Natural killer cell (primary cell): ENCODE results near the gene CACNB4. TPM values are rescaled to one million over a fixed set of nuclear protein-coding genes. Genes with fewer than 3 reads are reported as not detected.
A peak's percentile ranks its signal among the peaks of the same experiment; 100 is the strongest.

Experiments used
- ATAC-seq, 3 donors: fragments of 150-1000 bp in 2 of 3; fragments of 200-7000 bp in 1 of 3; cut with Tn5 transposase; 1 replicate in 1 of 3; 2 replicates in 2 of 3; pipeline ENCODE4 v1.10.0; 2021; ENCODE audit warnings: mild to moderate bottlenecking in 2 of 3, moderate library complexity in 2 of 3
- DNase-seq, 2 donors: peaks; one replicate each; pipeline versions ENCODE4 v3.0.0 to v3.0.0-alpha.2; 2013 to 2021; ENCODE audit warnings: mixed read lengths in 1 of 2
- H3K27ac ChIP-seq: one replicate; pipeline ENCODE4 v1.5.1; 2013; ENCODE audit warnings: mild to moderate bottlenecking, low read length
- H3K27me3 ChIP-seq: one replicate; pipeline ENCODE4 v1.6.1; 2013; ENCODE audit warnings: low read length; ENCODE audit not compliant: control insufficient read depth, insufficient read depth
- H3K36me3 ChIP-seq: one replicate; pipeline ENCODE4 v1.6.1; 2013; ENCODE audit warnings: low read length; ENCODE audit not compliant: control insufficient read depth, insufficient read depth
- H3K4me1 ChIP-seq: one replicate; pipeline ENCODE4 v1.6.1; 2013; ENCODE audit warnings: low read length; ENCODE audit not compliant: control insufficient read depth, insufficient read depth
- H3K4me3 ChIP-seq: one replicate; pipeline ENCODE4 v1.5.1; 2013; ENCODE audit warnings: low read length
- H3K9me3 ChIP-seq: one replicate; pipeline ENCODE4 v1.6.1; 2013; ENCODE audit warnings: low read length; ENCODE audit not compliant: control insufficient read depth, insufficient read depth
- H3K27ac Mint-ChIP-seq, 2 donors: one replicate each; pipeline ENCODE4 v1.8.0; 2022; ENCODE audit warnings: mild to moderate bottlenecking in 2 of 2, mixed read lengths in 2 of 2, moderate library complexity in 1 of 2
- H3K27me3 Mint-ChIP-seq, 2 donors: one replicate each; pipeline ENCODE4 v1.8.0; 2022; ENCODE audit warnings: low read depth in 2 of 2, mixed read lengths in 2 of 2
- H3K36me3 Mint-ChIP-seq: one replicate; pipeline ENCODE4 v1.8.0; 2022; ENCODE audit warnings: mixed read lengths
- H3K4me1 Mint-ChIP-seq, 2 donors: one replicate each; pipeline ENCODE4 v1.8.0; 2022; ENCODE audit warnings: mixed read lengths in 2 of 2
- H3K4me3 Mint-ChIP-seq: one replicate; pipeline ENCODE4 v1.8.0; 2022; ENCODE audit warnings: mild to moderate bottlenecking, moderate library complexity, mixed read lengths
- H3K9me3 Mint-ChIP-seq, 2 donors: one replicate each; pipeline ENCODE4 v1.8.0; 2022; ENCODE audit warnings: mixed read lengths in 2 of 2
- CTCF ChIP-seq: fragments of 200-600 bp; IDR thresholded peaks from one replicate; pipeline ENCODE4 v1.8.0; 2022; ENCODE audit warnings: antibody characterized with exemption
- WGBS: methylation state at CpG from one replicate; pipeline ENCODE4 v1.1.7; 2013; ENCODE audit warnings: missing lambda C conversion rate; ENCODE audit not compliant: insufficient coverage; 5-methylcytosine and 5-hydroxymethylcytosine counted together
- intact Hi-C: fragments of 100-400 bp; cut with micrococcal nuclease; formaldehyde crosslinking; loops from one replicate; pipeline ENCODE4 v1.14.2; 2022
- total RNA-seq, 4 donors: library from RNA; stranded (reverse); fragments of 120-200 nt in 1 of 4; gene quantifications; one replicate each; pipeline versions ENCODE4 v1.2.3 to v1.2.4, GENCODE V29; 2013 to 2022

CACNB4 gene
- total RNA-seq, 3 donors from 2014 or later (not counting 1 experiment from before 2014, with no cell fraction given), result 0.56 to 0.93 (median 0.73) TPM

- Histone ChIP-seq H3K27me3 (peaks cover 2% of the 10 kb centered on the region), H3K27ac (no peak overlapping the region), H3K36me3 (no peaks in the 10 kb centered on the region), H3K4me1 (no peaks in the 10 kb centered on the region), H3K4me3 (no peak overlapping the region), H3K9me3 (no peaks in the 10 kb centered on the region)
- Mint-ChIP-seq H3K27ac (no peak overlapping the region), H3K4me3 (no peak overlapping the region), H3K4me1 (peaks cover 0 to 4% of the 10 kb centered on the region in 2 donors), H3K36me3 (no peaks in the 10 kb centered on the region), H3K9me3 (no peaks in the 10 kb centered on the region), H3K27me3 (peaks cover 5 to 30% of the 10 kb centered on the region in 2 donors)
- intact Hi-C loops, result no loop called here
- DNase-seq, result no peak
- TF ChIP-seq CTCF, result no peak
- 91% methylated on average over 7 of the region's 7 CpGs for WGBS
- no peak for ATAC-seq
Measured at GRCh38 chr2:151927501-151928221, 171.2 kb downstream of the CACNB4 start.

GRCh38 chr2:151922845-151923666 is 175.8 kb downstream of the CACNB4 start:
- Mint-ChIP-seq H3K4me3 (no peak overlapping the region), H3K27ac (no peak overlapping the region), H3K4me1 (peaks cover 6 to 13% of the 10 kb centered on the region in 2 donors), H3K9me3 (no peaks in the 10 kb centered on the region), H3K27me3 (peaks cover 5 to 13% of the 10 kb centered on the region in 2 donors), H3K36me3 (no peaks in the 10 kb centered on the region)
- no peak overlapping the region for H3K27ac ChIP-seq
- H3K4me3 ChIP-seq, result no peak overlapping the region
- no peaks in the 10 kb centered on the region for H3K9me3 ChIP-seq
- H3K4me1 ChIP-seq, result no peaks in the 10 kb centered on the region
- intact Hi-C loops, result no loop called here
- peaks cover 2% of the 10 kb centered on the region for H3K27me3 ChIP-seq
- 43% methylated on average over 5 of the region's 5 CpGs for WGBS
- no peaks in the 10 kb centered on the region for H3K36me3 ChIP-seq
- peak in 1 of 3 donors; percentile 37 for ATAC-seq
- TF ChIP-seq CTCF, result no peak
- no peak for DNase-seq

- 0% methylated on average over 1 of the region's 1 CpG for WGBS
- Histone ChIP-seq H3K4me3 (no peak overlapping the region), H3K27me3 (no peaks in the 10 kb centered on the region), H3K9me3 (no peaks in the 10 kb centered on the region), H3K27ac (no peak overlapping the region), H3K4me1 (no peaks in the 10 kb centered on the region), H3K36me3 (no peaks in the 10 kb centered on the region)
- Mint-ChIP-seq H3K27ac (no peak overlapping the region), H3K27me3 (peaks cover 0 to 3% of the 10 kb centered on the region in 2 donors), H3K36me3 (no peaks in the 10 kb centered on the region), H3K4me1 (peaks cover 6 to 13% of the 10 kb centered on the region in 2 donors), H3K4me3 (no peak overlapping the region), H3K9me3 (no peaks in the 10 kb centered on the region)
- no peak for TF ChIP-seq CTCF
- DNase-seq (no peak), ATAC-seq (no peak)
- intact Hi-C loops, result no loop called here
Measured at GRCh38 chr2:151919786-151920185, 179.1 kb downstream of the CACNB4 start.
